Upper lobe of left lung (tissue), 4 donors: Measurements from ENCODE around the gene JDP2.

Experiments
- EP300 ChIP-seq, 4 donors: sonication (generic); formaldehyde crosslinking; IDR thresholded peaks; one replicate each; pipeline ENCODE4 v1.5.1; 2017; ENCODE audit warnings: antibody characterized with exemption in 4 of 4, control low read depth in 2 of 4
- POLR2A ChIP-seq, 4 donors: fragments of 450-650 bp; IDR thresholded peaks; one replicate each; pipeline ENCODE4 v1.5.1; 2016 to 2017; ENCODE audit warnings: antibody characterized with exemption in 4 of 4, mild to moderate bottlenecking in 2 of 4
- TF ChIP-seq, protein P1 (sequence below), 6 experiments: fragments of 450-650 bp in 4 of 6; fragments of 200-600 bp in 2 of 6; sonication (generic) in 2 of 6; IDR thresholded peaks; one replicate each; pipeline ENCODE4 v1.5.1; 2016 to 2019; ENCODE audit warnings: antibody characterized with exemption in 6 of 6

DNA sequence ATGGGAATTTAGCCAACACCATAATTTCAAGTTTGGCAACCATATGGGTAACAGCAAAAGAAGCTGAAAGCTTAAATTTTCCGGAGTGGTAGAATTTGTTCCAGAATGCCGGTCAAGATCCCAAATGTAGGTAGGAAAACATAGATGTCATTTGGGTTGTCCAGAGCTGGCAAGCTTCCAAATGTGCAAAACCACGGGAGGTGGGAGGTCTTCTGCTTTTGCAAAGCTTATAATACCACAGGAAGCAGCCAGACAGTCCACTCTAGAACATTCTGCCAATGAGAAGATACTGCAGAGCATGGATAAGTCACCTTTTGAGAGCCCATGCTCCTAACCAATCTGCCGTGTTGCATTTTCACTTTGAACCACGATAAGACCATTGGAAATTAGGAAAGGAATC is 68.1 kb downstream of the JDP2 start:
- TF ChIP-seq, protein P1, sequence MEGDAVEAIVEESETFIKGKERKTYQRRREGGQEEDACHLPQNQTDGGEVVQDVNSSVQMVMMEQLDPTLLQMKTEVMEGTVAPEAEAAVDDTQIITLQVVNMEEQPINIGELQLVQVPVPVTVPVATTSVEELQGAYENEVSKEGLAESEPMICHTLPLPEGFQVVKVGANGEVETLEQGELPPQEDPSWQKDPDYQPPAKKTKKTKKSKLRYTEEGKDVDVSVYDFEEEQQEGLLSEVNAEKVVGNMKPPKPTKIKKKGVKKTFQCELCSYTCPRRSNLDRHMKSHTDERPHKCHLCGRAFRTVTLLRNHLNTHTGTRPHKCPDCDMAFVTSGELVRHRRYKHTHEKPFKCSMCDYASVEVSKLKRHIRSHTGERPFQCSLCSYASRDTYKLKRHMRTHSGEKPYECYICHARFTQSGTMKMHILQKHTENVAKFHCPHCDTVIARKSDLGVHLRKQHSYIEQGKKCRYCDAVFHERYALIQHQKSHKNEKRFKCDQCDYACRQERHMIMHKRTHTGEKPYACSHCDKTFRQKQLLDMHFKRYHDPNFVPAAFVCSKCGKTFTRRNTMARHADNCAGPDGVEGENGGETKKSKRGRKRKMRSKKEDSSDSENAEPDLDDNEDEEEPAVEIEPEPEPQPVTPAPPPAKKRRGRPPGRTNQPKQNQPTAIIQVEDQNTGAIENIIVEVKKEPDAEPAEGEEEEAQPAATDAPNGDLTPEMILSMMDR (IDR thresholded peaks at IDR 0.05), result no peak
- TF ChIP-seq POLR2A (IDR thresholded peaks at IDR 0.05), result no peak
- TF ChIP-seq EP300 (IDR thresholded peaks at IDR 0.05), result no peak
